Measurements from ENCODE around the gene PAK1IP1. TPM values are rescaled to one million over a fixed set of nuclear protein-coding genes. Genes with fewer than 3 reads are reported as not detected.
"Not testable (repeated sequence)": the region's sequence is repeated elsewhere in the genome, so short reads cannot be mapped to it uniquely, and the experiment has no call there.

PAK1IP1 gene
- polyA plus RNA-seq, 1 of the 3 experiments (the other 2 are of a cell fraction): 16.2 TPM

GRCh38 chr6:10740061-10740460, 45.3 kb downstream of the PAK1IP1 start:
- Histone ChIP-seq H3K27ac (ENCODE audit: low read depth in 2 of 2, low read length in 1 of 2) (no peak overlapping the region), H3K36me3 (replicated peaks in 1 of 2; ENCODE audit: control insufficient read depth in 1 of 2, insufficient read depth in 2 of 2, low read length in 1 of 2) (peaks cover 0 to 11% of the 10 kb centered on the region in 2 experiments), H3K9me3 (no peaks in the 10 kb centered on the region), H2AFZ (ENCODE audit: low read depth) (no peak overlapping the region), H3K4me2 (no peak overlapping the region), H3F3A (replicated peaks; ENCODE audit: insufficient read depth) (peaks cover 5% of the 10 kb centered on the region), H3K27me3 (ENCODE audit: insufficient read depth) (no peaks in the 10 kb centered on the region), H3K79me2 (ENCODE audit: insufficient read depth) (peaks cover 6% of the 10 kb centered on the region; the same call in 1 of the 2 replicates), H3K4me3 (ENCODE audit: low read depth in 2 of 2, low read length in 1 of 2) (no peak overlapping the region), H3K9ac (no peak overlapping the region), H3K9me2 (no peaks in the 10 kb centered on the region), H4K20me1 (ENCODE audit: insufficient read depth) (no peaks in the 10 kb centered on the region), H3K4me1 (ENCODE audit: control insufficient read depth in 1 of 2, insufficient read depth in 2 of 2, low read depth in 1 of 2, low read length in 1 of 2) (no peaks in the 10 kb centered on the region)
- ChIA-PET POLR2A (no interaction called here), CTCF (interaction anchor here (1.0 kb wide), 1 partner anchor 62 kb away, joined by 5 read pairs; no protein-coding TSS in a partner anchor)
- no peak for DNase-seq
- TF ChIP-seq SMC3 (IDR thresholded peaks at IDR 0.05; ENCODE audit: low read depth, low read length): no peak
- no peak for TF ChIP-seq ELF1 (IDR thresholded peaks at IDR 0.05)
- no peak for TF ChIP-seq JUND (IDR thresholded peaks at IDR 0.05)
- no peak for TF ChIP-seq PBX3 (IDR thresholded peaks at IDR 0.05)
- no peak for TF ChIP-seq MEF2A (IDR thresholded peaks at IDR 0.05; ENCODE audit: borderline replicate concordance, low read depth)
- no peak for TF ChIP-seq RAD21 (IDR thresholded peaks at IDR 0.05; ENCODE audit: low read length)
- no peak for TF ChIP-seq ZBTB33 (IDR thresholded peaks at IDR 0.05; ENCODE audit: borderline replicate concordance, low read depth)

DNA sequence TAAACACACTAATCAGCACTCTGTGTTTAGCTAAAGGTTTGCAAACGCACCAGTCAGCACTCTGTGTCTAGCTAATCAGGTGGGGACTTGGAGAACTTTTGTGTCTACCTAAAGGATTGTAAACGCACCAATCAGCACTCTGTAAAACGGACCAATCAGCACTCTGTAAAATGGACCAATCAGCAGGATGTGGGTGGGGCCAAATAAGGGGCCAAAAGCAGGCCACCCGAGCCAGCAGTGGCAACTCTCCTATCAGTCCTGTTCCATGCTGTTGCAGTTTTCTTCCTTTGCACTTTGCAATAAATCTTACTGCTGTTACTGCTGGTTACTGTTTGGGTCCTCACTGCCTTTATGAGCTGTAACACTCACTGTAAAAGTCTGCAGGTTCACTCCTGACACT, 46.9 kb downstream of the PAK1IP1 start:
- H3K4me1 ChIP-seq (ENCODE audit: control insufficient read depth in 1 of 2, insufficient read depth in 2 of 2, low read depth in 1 of 2, low read length in 1 of 2); H3F3A ChIP-seq (replicated peaks; ENCODE audit: insufficient read depth); H3K4me2 ChIP-seq; H3K9me3 ChIP-seq; H3K4me3 ChIP-seq (ENCODE audit: low read depth in 2 of 2, low read length in 1 of 2); H3K27me3 ChIP-seq (ENCODE audit: insufficient read depth); H3K9me2 ChIP-seq; H4K20me1 ChIP-seq (ENCODE audit: insufficient read depth); POLR2A ChIA-PET; DNase-seq; H3K79me2 ChIP-seq (ENCODE audit: insufficient read depth); H3K9ac ChIP-seq; CTCF ChIA-PET; H2AFZ ChIP-seq (ENCODE audit: low read depth); H3K27ac ChIP-seq (ENCODE audit: low read depth in 2 of 2, low read length in 1 of 2): not testable (repeated sequence)
- WGBS (ENCODE audit: low lambda C conversion rate): 81% methylated on average over 4 of the region's 4 CpGs
- peaks cover 0 to 11% of the 10 kb centered on the region in 2 experiments for H3K36me3 ChIP-seq (replicated peaks in 1 of 2; ENCODE audit: control insufficient read depth in 1 of 2, insufficient read depth in 2 of 2, low read length in 1 of 2)

DNA sequence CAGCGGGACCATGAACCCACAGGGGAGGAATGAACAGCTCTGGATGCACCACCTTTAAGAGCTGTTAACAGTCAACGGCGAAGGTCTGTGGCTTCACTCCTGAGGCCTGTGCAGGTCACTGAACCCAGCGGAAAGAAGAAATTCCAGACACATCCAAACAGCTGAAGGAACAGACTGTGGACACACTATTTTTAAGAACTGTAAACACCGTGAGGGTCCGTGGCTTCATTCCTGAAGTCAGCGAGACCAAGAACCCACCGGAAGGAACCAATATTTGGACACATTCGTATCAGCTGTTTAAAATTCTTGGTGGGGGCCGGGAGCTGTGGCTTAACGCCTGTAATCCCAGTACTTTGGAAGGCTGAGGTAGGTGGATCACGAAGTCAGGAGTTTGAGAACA, 47.5 kb downstream of the PAK1IP1 start:
- no peaks in the 10 kb centered on the region for H3K9me2 ChIP-seq
- no peaks in the 10 kb centered on the region for H3K9me3 ChIP-seq
- H3K79me2 ChIP-seq (ENCODE audit: insufficient read depth): peaks cover 4% of the 10 kb centered on the region; the same call in 1 of the 2 replicates
- no peak overlapping the region for H3K27ac ChIP-seq (ENCODE audit: low read depth in 2 of 2, low read length in 1 of 2)
- no peak overlapping the region for H3K4me2 ChIP-seq
- peaks cover 0 to 11% of the 10 kb centered on the region in 2 experiments for H3K36me3 ChIP-seq (replicated peaks in 1 of 2; ENCODE audit: control insufficient read depth in 1 of 2, insufficient read depth in 2 of 2, low read length in 1 of 2)
- H3K9ac ChIP-seq: no peak overlapping the region
- TF ChIP-seq USF2 (IDR thresholded peaks at IDR 0.05; ENCODE audit: borderline replicate concordance, low read depth, low read length): no peak
- TF ChIP-seq TEAD4 (IDR thresholded peaks at IDR 0.05; ENCODE audit: borderline replicate concordance, insufficient read depth): no peak
- no peak for TF ChIP-seq FOXJ3 (CRISPR knock-in tag; IDR thresholded peaks at IDR 0.05)
- no peak for TF ChIP-seq SMC3 (IDR thresholded peaks at IDR 0.05; ENCODE audit: low read depth, low read length)
- TF ChIP-seq MXI1 (IDR thresholded peaks at IDR 0.05; ENCODE audit: low read depth, low read length): no peak
- TF ChIP-seq MAX (IDR thresholded peaks at IDR 0.05; ENCODE audit: low read depth): no peak
- no peak for TF ChIP-seq YY1 (IDR thresholded peaks at IDR 0.05; ENCODE audit: low read depth)
- no peak for TF ChIP-seq RFX5 (IDR thresholded peaks at IDR 0.05; ENCODE audit: low read length)
- TF ChIP-seq MEF2A (IDR thresholded peaks at IDR 0.05; ENCODE audit: borderline replicate concordance, low read depth): no peak
- no peak overlapping the region for H2AFZ ChIP-seq (ENCODE audit: low read depth)
- CTCF ChIA-PET: interaction anchor here (0.7 kb wide), 1 partner anchor 18 kb away, joined by 3 read pairs; no protein-coding TSS in a partner anchor
- no peaks in the 10 kb centered on the region for H3K27me3 ChIP-seq (ENCODE audit: insufficient read depth)
- POLR2A ChIA-PET: no interaction called here
- 93% methylated on average over 12 of the region's 12 CpGs for WGBS (ENCODE audit: low lambda C conversion rate)
- H4K20me1 ChIP-seq (ENCODE audit: insufficient read depth): no peaks in the 10 kb centered on the region
- H3F3A ChIP-seq (replicated peaks; ENCODE audit: insufficient read depth): no peaks in the 10 kb centered on the region
- H3K4me3 ChIP-seq (ENCODE audit: low read depth in 2 of 2, low read length in 1 of 2): no peak overlapping the region
- peaks cover 0 to 2% of the 10 kb centered on the region in 2 experiments; a peak in 3 of 4 replicates for H3K4me1 ChIP-seq (ENCODE audit: control insufficient read depth in 1 of 2, insufficient read depth in 2 of 2, low read depth in 1 of 2, low read length in 1 of 2)
- no peak for DNase-seq
